ENCODE data around the gene TBCD.
"Not testable (repeated sequence)": the region's sequence is repeated elsewhere in the genome, so short reads cannot be mapped to it uniquely, and the experiment has no call there.

The TBCD gene

DNA sequence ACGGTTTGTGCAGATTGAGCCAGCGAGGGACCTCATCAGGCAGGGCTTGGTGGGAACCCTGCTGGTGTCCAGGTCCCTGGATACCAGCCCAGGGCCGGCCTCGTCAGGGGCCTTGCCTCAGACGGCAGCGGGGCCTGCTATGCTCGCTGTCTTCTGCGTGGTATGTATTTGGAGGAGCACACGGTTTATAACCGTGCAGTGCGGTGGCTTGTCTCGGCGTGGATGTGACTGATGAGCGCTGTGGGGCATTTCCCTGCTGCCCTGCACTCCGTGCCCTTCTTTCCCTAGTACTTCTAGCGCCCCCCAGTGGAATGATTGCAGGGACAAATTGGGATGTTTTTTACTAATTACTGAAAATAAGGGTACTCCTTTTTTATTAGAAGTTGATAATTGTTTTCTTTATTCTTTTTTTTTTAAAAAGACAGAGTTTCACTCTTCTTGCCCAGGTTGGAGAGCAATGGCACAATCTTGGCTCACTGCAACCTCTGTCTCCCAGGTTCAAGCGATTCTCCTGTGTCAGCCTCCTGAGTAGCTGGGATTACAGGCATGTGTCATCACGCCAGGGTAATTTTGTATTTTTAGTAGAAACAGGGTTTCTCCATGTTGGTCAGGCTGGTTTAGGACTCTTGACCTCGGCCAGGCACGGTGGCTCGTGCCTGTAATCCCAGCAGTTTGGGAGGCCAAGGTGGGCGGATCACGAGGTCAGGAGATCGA lies 15.3 kb downstream of the TBCD start:
- DNase-seq, result peak; percentile 37

DNA sequence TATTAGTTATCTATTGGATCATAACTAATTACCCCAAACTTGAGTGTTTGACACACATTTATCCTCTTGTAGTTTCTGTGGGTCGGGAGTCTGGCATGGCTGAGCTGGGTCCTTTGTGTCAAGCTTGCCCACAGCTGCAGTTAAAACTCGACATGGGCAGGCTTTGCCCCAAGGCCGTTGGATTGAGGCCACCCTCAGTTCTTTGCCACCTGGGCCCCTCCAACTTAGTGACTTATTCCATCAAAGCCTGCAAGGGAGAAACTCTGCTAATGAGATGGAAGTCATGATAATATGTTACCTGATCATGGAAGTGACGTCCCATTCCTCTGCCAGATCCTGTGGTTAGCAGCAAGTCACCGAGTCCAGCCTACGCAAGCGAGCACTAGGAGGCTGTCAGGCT lies 17.2 kb downstream of the TBCD start:
- no peak for DNase-seq

DNA sequence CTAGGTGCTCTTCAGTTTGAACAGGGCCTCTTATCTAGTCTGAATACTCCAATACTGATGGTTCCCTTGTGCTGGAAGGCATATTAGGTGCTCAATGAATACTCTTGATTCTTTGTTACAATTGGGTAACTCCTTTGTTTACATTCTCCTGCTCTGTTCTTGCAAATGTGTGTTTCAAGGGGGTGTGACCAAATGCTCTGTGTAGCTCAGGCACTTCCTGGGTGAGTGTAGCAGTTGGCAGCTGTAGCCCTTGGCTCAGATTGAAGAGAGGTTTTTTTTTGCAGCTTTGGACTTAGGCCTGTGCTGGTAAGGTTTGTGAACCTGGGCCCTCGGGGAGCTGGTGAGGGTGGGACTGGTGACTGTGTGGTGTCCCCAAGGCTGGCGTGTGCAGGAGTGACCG lies 20.2 kb downstream of the TBCD start:
- DNase-seq, result no peak

DNA sequence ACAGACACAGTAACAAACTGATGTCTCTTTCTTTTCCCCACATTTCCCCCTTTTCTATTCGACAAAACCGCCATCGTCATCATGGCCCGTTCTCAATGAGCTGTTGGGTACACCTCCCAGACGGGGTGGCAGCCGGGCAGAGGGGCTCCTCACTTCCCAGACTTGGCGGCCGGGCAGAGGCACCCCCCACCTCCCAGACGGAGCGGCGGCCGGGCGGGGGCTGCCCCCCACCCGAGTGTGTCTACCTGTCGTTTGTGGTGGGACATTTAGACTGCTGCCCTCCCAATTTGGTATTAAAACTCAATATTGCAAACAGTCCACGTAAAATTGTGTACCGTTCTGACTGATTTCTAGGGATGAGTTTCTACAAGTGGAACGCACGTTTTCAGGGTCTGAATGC lies 22.6 kb downstream of the TBCD start:
- not testable (repeated sequence) for DNase-seq

DNA sequence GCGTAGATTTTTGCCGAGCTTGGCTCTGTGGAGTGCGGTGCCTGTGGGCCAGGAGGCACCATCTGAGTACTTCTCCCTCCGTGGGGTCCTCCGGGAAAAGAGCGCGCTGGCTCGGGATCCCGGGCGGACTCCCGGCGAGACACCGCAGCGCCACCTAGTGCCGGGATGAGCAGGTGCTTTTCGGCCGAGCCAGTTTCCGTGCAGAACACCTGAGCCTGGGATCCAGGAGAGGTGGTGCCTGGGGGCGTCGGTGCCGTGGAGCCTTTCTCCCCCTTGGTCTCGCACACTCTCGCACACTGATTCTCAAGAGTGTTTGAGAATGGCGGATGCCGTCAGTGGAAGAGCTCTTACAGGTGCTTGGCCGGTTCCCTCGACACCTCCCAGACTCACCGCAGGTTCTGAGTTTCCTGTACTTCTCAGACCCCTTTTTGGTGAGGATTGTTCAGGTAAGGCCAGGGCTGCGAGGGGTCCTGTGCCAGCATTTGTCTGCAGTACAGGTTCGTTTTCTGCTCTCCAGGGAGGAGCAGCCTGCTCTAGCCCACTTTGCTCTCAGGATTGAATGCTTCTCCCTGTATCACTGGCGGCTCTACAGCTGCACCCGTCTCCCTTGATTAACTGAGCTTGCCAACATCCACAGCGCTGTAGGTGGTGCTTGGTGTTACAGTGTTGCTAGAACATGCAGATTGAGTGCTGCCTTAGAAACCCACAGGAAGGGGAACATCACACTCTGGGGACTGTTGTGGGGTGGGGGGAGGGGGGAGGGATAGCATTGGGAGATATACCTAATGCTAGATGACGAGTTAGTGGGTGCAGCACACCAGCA lies 23.3 kb downstream of the TBCD start:
- DNase-seq, result peak; percentile 41

DNA sequence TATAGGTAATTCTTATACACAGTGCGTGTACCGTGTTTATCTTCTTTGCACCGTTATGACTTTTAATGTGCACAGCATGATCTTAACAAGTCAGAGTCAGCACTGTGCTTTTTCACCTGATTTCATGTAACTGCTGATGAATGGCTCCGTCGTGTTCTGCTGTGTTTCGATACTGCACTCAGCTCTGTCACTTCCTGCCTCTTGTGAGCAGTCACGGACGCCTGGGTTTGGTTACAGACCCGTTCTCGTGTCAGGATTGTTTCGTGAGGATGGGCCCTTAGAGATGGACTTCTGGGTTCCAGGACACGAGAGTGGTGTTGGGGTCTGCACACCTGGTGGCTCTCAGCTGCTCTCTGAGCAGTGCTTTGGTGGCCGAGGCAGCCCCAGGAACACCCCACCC lies 24.6 kb downstream of the TBCD start:
- DNase-seq, result no peak

DNA sequence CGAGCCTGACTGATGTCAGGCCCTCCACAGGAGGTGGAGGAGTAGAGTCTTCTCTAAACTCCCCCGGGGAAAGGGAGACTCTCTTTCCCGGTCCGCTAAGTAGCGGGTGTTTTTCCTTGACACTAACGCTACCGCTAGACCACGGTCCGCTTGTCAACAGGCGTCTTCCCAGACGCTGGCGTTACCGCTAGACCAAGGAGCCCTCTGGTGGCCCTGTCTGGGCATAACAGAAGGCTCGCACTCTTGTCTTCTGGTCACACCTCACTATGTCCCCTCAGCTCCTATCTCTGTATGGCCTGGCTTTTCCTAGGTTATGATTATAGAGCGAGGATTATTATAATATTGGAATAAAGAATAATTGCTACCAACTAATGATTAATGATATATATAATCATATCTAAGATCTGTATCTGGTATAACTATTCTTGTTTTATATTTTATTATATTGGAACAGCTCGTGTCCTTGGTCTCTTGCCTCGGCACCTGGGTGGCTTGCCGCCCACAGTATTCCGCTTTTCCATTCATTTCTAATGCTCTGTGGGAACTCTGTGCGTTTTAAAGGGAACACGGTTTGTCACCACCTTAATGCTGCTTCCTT lies 26.0 kb downstream of the TBCD start:
- not testable (repeated sequence) for DNase-seq

DNA sequence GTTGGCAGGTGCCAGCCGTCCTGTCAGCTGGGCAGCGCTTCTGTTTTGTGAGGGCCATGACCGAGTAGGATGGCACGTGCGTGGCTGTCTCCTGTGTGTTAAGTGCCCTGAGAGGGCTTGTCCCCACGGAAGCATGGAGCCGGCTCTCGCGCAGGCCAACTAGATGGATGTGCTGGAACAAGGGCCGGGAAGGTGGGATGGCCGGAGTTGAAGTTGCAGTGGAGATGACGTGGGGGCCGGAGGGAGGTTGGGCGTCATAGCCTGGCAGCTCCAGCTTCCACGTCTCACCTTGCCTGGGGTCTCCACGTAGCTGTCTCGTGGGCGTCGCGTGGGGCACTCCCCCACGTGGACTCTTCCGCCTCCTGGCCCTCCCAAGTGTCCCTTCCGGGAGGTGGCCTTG lies 27.7 kb downstream of the TBCD start:
- DNase-seq, result no peak

DNA sequence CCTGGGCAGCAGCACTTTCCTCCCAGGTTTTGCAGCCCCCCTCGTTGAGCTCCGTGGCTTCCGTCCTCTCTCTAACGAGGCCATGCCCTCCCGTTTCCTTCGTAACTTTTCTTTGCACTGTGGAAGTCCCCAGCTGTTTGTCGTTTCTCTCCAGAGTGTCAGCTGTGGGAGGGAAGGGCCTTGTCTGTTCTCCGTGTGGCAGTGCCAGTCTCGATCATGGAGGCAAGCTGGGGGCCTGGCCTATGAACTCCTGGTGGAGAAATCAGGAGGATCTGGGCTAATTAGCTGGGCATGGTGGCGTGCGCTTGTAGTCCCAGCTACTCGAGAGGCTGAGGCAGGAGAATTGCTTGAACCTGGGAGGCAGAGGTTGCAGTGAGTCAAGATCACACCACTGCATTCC lies 28.3 kb downstream of the TBCD start:
- DNase-seq, result no peak

DNA sequence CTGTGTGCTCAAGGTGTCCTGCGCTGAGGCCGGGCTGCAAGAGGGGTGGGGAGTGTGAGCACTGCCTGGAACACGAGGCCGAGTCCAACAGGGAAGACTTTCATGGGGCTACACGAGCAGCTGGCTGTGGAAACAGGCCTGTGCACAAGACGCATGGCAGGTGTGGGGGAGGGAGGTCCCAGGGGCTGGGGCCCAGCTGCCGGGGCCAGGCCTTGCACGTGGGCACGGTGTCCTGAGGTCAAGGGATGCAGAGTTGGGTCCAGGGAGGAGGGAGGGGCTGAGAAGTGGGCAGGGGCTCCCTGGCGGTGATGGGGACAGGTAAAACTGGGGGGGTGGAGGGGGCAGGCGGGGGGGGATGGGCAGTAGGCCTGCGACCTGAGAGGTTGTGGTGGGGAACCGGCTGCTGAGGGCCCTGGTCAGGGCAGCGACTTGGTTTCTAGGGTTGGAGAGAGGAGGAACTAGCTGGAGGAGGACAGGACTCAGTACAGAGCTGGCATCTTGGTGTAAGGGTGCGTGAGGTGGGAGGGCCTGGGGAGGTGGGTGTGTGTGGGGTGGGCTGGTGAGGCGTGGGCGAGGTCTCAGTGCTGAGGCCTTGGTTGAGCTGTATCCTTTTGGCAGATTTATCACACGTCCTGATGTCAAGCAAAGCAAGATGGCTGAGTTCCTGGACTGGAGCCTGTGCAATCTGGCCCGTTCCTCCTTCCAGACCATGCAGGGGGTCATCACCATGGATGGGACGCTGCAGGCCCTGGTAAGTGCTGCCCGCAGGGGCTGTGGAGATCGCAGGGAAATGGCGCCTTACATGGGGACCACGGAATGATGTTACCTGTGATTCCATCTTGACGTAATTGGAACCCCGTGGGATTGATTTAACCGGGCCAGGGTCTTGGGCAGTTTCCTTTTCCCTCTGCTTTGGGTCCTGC lies 29.4 kb downstream of the TBCD start:
- DNase-seq, result no peak

DNA sequence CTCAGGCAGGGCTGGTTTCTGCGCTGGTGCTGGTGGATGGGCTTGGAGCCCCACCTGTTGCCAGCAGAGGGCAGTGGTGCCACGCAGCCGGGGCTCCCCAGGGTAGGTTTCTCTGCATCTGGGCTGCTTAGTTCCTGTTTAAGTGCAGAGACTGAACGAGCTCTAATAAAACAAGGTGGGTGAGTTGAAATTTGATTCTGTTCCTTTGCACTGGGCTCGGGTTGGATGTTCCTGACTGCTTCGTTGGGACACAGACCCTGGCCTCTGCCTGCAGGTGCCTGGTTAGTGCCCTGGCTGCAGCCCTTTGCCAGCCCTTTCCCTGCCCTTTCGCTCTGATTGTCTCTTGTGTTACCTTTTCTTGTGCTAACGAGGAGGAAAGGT lies 30.0 kb downstream of the TBCD start:
- peak; percentile 82 for DNase-seq

DNA sequence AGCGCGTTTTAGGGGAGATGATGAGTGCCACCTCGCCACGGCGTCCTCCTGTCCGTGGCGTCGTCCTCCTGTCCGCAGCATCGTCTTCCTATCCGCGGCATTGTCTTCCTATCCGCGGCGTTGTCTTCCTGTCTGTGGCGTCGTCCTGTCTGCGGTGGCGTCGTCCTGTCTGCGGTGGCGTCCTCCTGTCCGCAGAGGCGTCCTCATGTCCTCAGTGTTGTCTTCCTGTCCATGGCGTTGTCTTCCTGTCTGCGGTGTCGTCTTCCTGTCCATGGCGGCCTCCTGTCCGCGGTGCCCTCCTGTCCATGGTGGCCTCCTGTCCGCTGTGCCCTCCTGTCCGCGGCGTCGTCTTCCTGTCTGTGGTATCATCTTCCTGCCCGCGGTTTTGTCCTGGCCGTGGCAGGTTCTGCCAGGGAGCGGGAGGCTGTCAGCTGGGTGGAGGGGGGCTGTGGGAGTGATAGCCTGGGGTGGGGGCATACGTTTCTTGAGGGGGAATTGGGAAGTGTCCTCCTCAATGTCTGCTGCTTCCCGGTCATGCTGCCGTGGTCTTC lies 30.9 kb downstream of the TBCD start:
- DNase-seq, result no peak

DNA sequence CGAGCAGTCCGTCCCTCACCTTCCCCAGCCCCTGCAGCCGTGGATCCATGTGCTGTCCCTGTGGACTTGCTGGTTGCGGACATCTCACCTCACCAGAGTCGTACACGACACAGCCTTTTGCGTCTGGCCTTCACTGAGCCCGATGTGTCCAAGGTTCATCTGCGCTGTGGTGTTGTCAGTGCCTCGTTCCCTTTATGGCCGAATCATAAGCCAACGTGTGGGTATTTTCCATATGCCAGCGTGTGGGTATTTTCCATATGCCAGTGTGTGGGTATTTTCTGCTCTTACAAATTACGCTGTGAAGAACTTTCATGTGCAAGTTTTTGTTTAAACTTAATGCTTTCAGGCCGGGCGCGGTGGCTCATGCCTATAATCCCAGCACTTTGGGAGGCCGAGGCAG lies 31.6 kb downstream of the TBCD start:
- no peak for DNase-seq

DNA sequence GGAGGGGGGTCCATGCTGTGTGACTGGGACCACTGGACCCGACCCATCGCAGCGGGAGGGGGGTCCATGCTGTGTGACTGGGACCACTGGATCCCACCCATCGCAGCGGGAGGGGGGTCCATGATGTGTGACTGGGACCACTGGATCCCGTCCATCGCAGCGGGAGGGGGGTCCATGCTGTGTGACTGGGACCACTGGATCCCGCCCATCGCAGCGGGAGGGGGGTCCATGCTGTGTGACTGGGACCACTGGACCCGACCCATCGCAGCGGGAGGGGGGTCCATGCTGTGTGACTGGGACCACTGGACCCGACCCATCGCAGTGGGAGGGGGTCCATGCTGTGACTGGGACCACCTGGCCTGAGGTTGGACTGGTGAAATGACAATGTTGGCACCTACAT lies 33.7 kb downstream of the TBCD start:
- DNase-seq, result not testable (repeated sequence)

DNA sequence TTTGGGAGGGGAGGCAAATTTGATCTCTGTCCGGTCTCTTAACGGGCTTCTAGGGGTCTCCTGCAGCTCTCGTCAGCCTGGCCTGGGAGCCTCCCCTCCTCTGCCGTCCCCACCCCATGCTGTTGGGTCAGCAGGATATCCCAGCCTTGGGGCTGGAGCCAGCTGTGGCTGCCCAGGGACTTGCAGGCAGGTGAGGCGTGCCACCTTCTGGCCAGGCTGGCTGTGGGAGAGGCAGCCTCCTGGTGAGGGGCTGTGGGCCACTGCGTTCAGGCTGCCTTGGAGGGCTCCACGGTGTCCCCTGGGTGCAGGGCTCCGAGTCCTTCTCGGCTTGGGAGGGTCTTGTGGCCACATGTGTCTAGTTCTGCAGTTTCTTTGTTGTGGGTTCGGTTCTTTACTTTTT lies 34.6 kb downstream of the TBCD start:
- DNase-seq, result no peak

DNA sequence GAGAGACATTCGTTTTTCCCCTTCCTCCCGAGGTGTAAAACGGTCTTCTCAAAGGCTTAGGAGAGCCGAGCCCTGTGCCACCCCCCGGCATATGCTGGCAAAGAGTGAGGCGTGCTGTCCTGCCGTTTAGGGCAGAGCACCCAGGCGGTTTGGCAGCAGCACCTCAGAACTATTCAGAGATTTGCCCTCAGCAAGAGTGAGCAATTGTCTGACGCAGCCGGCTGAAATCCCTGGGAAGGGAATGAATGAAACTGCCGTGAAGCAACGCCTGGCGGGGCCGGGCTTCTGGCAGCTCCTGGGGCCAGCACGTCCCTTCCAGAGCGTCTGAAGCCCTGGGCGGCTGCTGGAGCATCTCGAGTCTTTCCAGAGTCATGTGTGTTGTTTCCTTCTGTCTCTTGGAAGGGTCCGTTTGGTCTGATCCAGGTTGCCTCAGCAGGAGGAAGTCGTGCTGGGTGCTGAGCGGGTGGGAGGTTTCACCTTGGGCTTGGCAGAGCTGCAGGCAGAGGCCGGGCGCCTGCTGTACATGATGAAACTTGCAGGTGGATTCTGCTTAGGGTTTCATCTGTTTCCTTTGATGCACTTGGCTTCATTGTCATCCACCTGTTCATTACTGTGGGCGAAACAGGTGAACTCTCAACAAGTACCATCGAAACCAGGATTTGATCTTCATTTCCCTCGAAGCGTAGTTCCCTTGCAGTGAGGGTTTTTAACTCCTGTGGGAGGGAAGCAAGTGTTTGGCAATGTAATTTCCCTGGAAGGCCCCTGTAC lies 35.4 kb downstream of the TBCD start:
- DNase-seq, result no peak

DNA sequence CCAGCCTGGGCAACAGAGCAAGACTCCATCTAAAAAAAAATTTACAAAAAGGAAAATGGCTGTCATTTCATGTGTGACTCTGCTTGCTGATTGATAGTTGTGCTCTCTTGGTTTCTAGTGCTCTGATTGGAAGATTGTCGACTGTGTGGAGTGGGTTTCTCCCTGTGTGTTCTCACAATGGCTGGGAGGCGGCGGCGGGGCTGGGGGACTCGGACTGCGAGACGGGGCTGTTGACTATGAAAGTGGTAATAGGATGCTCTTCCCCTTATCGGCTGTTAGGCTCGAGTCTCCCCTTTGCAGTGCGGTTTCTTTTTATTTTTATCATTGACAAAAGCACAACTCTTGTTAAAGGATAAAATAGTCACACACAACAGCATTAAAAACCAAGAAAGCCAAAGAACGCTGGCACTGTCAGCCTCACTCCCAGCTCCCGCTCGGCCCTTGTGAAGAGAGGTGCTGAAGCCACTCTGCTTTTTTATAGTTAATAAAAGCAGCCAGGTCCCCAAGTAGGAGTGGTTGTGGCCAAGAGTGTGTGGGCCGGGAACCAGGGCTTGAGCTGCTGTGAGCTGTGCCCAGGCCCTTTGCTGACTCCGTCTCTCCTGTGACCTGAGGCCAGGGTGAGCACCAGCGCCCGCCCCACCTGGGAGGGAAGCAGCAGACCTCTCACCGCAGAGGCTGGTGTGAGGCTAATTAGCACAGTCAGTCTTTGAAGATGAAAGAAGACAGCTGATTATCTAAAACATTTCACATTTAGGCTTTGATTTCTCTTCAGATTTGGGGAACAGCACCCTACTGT lies 36.5 kb downstream of the TBCD start:
- no peak for DNase-seq

DNA sequence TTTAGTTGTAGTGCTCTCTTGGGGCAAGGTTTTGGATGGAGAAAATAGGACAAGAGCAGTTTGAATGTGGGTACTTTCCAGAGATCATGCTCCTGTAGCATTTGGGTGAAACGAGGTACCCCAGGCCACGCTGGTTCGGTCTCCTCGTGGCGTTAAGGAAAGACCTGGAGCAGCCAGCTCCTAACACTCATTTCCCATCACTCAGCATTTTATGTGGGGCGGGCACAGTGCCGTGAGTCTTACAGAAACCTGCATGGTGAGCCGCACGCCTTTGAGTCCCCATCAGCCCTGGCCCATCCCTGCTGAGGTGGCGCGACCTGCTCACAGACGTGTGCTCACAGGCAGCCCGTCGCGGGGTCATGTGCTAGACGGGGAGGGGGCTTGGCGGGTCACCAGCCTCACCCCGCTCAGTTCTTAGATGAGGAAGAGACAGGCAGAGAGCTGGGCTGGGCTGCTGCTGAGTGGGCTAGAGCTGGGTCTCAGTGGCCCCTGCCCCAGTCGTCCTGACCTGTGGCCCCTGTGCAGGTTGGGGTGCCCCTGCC lies 37.3 kb downstream of the TBCD start:
- no peak for DNase-seq

DNA sequence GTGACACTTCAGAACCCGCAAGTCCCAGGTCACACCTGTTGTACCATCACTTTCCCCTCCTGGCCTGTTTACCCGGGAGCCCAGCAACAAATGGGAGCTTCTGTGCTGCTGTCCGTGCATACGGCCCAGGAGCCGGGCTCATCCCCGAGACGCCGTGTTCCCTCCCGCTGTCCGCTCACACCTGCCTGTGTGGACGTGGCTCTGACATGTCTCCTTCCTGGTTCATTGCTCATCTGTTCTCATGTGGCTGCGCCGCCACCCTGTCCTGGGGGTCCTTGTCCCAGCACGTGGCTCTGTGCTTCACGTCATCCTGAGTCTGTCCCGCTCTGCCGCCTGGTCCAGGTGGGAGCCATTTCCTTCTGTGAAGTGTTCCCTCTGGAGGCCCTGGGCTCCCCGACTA lies 37.9 kb downstream of the TBCD start:
- no peak for DNase-seq

DNA sequence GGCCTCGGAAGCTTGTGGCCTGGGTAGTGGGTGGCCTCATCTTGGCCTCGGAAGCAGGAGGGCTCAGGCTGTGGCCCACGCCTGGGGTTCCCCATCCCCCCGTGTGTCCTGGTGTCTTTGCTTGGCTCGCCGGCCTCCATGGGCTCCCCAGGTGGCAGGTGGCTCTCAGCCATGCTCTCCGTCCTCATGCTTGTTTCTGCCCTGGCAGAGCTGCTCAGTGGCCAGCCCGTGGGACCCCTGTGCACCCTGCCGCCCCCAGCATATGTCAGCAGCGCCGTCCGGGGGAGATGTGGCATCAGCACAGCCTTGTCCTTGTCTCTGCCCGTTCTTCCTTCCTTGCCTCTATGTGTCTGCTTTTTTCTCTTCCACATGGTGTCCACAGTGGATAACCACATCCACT lies 38.5 kb downstream of the TBCD start:
- DNase-seq, result no peak

DNA sequence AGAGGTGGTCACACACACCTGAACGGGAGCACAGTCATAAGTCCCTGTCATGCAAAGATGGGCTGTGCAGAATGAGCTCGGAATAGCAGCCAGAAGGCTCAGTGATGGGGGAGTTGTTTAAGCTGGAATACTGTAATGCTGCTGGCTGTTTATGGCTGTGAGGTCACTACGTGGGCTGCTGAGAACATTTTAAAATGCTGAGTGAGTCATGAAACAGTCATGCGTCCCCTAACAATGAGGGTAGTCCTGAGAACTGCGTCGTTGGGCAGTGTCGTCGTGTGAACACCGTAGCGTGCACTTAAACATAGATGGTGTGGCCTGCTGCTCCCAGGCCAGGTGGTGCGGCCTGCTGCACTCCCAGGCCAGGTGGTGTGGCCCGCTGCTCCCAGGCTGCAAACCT lies 39.7 kb downstream of the TBCD start:
- DNase-seq, result no peak
